AG08396 (cell line): ENCODE measurements around the gene NCAN.
"Not testable (repeated sequence)": the region's sequence is repeated elsewhere in the genome, so short reads cannot be mapped to it uniquely, and the experiment has no call there.

ENCODE experiments used
- DNase-seq: peaks from one replicate; pipeline ENCODE4 v3.0.0; 2012; ENCODE audit warnings: low spot score, mixed read lengths

Gene NCAN

DNA sequence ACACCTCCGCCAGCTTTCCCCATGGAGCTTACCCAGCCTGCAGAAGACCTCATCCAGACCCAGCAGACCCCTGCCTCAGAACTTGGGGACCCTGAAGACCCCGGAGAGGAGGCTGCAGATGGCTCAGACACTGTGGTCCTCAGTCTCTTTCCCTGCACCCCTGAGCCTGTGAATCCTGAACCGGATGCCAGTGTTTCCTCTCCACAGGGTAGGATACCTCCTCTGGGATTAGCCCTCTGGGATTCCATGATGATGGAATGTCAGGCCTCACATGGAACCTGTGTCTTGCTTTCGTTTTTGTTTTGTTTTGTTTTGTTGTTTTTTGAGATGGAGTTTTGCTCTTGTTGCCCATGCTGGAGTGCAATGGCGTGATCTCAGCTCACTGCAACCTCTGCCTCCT is 17.8 kb upstream of the NCAN start:
- DNase-seq = no peak

DNA sequence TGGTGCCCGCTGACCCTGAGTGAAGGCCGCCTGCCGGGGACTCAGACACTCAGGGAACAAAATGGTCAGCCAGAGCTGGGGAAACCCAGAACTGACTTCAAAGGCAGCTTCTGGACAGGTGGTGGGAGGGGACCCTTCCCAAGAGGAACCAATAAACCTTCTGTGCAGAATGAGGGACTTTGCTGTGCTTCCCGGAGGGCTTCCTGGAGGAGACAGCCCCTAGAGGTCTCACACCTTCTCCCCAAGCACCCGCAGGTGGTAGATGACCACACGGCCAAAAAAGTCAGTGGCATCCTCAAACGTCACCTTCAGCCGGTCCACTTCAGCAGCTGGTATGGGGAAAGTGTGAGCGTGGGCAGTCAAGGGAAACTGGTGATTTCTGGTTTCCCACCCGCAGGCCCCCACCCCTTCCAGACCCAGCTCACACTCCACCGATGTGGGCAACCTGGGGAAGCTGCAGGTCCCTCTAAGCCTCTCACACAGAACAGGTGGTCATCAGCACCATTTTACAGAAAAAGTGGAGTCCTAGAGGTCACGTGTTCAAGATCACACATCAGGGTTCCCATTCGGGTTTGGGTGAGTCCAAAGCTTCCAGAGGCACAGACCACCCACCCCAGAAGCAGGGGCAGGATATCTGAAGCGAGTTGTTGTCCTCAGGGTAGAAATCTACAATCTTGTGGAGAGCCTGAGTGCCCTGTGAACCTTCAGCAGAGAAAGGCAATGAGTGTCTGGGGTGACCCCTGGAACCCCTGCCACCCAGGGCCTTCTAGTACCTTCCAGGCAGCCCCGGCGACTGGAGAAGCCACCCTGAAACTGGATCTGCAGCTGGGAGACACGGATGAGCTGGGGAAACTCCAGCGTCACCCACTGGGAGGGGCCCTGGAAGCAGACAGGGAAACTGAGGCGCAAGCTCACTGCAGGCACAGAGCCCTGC is 9.8 kb upstream of the NCAN start:
- no peak for DNase-seq

DNA sequence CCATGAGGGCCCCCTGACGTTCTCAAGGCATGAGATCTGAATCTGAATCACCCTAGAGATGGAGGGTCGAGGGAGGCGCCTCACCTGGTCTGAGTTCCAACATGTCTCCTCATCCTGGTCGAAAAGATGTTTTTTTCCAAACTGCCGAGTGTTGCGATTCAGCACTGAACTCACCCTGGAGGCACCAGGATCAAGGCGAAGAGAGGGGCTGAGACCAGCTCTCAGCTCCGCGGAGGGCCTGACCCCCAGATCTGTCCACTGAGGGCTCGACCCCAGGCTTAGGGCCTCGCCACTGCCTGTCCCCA is 9.1 kb upstream of the NCAN start:
- no peak for DNase-seq

DNA sequence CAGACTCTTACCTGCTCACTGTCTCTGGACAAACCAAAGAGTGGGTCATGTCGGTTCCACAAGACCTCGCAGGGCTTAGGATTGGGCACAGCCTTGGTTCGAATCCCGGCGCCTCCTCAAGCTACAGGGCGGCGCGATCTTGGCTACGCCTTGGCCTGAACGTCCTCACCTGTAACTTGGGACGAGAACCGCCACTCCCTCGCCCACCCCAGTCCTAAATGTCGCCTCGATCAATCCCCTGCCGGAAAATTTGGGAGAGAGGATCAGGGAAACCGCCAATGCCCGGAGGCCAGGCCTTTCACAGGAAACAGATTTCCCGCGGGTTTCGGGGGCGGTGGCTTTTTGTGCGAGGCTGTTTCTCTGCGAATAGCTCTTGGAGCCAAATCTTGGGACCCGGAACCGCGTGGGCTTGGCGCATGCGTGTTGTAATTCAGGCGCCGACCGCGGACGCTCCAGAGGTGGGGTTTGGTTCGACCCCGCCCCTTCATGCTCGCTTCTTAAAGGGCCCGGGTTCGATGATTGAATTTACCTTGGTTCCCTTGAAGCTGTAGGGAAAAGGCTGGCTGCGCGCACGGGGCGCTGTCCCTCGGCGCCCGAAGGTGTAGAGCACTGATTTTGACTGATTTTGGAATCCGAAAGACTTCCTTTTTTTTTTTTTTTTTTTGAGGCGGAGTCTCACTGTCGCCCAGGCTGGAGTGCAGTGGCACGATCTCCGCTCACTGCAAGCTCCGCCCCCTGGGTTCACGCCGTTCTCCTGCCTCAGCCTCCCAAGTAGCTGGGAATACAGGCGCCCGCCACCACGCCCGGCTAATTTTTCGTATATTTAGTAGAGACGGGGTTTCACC is 8.5 kb upstream of the NCAN start, which contains the start of gene NR2C2AP:
NR2C2AP (minus strand) TSS at position 403 of the 845 bp plus-strand sequence; CDS start at position 49, 354 bp downstream.
- DNase-seq = peak; percentile 99

DNA sequence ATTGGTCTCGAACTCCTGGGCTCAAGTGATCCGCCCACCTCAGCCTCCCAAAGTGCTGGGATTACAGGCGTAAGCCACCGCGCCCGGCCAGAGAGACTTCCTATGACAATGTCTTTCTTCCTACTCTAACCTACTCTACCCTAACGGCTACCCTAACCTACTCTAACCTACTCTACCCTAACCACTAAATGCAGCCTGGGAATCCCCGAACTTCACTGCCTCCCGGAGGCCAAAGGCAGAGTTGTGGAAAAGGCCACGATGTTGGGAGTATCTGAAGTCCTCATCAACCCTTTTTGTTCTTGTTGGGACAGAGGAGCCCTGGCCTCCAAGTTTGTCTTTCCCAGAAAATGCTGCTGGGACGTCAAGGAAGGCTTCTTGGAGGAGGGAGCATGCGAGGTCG is 7.6 kb upstream of the NCAN start:
- DNase-seq = no peak

DNA sequence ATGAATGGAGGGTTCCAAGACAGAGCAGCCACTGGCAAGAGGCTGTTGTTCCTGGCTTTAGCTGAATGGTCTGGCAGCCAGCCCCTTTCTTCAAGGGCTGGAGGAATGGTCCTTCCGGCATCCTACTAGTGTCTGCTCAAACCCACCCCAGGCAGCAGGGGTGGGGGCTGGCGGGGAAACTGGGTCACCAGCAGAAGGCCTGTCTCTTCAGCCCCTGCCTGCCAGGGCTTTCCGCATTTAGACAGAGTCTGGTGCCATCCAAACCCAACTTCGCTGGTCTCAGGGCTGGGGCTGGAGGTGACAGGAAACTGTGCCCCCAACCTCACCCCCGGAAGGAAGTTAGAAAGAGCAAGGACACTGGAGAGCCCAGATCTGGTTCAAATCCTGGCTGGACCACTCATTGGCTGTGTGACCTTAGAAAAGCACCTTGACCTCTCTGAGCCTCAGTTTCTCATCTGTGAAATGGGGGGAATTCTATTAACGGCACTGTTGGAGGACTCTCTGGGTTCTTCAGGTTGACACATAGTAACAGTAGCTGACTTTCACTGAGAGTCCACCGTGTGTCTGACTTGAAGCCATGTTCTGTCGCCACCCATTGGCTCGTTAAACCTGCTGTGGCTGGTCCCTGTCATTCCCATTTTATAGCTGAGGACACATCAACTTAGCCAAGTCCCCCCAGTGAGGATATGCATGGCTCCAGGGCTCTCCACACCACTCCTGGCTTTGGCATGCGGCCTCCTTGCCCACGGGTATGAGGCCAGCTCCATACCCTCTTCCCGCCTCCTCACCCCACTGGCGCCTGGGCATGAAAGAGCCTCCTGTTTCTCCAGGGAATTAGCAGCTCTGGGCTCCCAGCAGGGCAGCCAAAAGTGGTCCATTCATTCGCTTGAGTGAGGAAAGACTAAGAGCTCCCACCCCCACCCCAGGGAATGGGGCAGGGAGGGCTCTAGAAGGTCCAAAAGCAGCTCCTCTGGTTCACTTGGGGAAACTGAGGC is 6.0 kb upstream of the NCAN start:
- DNase-seq = no peak

DNA sequence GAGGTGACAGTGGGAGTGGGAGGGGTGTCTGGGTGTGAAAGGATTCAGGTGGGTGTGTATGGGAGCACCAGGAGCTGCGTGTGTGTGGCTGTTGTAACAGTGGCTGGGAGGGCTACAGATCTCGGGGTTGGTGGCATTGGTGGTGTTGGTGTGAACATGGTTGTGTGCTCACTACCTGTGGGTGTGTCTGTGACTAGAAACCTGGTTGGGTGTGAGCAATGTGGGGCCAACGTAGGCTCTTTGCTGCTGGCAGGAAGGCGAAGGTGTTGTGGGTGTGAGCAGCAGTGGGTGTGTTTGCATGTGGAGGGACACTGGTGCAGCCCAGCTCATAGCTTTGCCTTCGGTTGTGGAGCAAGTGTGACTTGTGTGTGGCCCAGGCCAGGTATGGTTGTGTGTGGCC is 4.8 kb upstream of the NCAN start:
- no peak for DNase-seq

DNA sequence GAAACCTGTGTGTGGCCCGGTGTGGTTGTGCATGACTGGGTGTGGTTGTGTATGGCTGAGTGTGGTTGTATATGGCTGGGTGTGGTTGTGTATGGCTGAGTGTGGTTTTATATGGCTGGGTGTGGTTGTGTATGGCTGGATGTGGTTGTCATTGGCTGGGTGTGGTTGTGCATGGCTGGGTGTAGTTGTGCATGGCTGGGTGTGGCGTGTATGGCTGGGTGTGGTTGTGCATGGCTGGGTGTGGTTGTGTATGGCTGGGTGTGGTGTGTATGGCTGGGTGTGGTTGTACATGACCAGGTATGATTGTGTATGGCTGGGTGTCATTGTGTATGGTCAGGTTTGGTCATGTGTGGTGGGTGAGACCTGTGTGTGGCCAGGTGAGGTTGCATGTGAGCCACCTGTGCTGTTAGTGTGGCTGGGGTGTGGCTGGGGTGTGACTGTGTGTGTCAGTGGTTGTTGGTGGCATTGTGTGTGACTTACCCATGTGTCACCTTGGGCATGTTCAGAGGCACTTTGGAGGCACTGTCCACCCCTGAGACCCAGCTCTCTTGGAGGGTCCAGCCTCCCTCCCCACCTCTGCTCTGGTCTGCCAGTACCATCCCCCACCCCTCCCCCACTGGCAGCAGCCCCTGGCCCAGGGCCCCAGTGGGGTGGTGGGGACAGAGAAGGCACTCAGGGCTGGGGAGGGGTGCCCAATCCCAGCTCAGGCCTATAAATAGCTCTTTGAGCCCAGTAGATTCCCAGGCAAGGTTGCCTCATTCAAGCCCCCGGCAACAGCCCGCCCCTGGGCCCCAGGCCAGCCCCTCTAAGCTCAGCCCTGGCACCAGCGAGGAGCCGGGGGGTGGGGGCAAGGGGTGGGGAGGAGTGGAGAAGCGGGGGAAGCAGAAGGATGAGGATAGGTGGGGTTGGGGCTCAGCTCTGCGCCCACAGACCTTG is 3.9 kb upstream of the NCAN start:
- DNase-seq = no peak

DNA sequence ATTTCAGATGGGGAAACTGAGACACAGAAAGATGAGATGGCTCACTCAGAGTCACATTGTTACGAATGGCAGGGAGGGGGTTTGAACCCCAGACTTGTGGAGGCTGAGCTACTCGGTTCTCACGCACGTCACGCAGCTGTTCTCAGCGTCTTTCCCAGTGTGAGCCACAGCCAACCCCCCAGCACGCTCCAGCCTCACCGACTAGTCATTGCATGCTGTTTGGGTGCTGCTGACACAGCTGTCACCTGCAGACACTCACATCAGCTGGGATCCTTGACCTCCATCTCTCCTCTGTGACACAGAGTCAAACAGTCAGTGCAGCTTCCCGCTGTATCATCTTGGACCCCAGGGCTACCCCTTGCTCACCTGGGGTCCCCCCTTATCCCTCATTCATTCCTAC is 2.4 kb upstream of the NCAN start:
- DNase-seq = no peak

DNA sequence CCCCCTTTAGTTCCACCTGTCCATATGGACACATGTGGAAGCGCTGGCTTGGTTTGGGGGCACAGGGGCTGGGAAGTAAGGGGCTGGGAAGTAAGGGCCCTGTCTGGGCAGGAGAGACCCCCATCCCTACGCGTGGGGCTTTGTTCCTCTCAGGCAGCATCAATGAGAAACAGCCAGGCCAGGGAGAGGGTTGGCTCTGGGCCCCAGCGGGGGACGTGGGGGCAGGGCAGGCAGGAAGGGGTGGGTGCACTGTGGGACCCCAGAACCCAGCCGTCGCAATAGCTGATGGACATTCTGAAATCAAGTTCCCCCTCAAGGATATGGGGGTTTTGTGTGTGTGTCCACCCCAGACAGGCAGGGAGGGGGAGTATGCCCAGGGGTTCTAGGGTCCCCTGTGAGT is 1.2 kb downstream of the NCAN start:
- DNase-seq = no peak

DNA sequence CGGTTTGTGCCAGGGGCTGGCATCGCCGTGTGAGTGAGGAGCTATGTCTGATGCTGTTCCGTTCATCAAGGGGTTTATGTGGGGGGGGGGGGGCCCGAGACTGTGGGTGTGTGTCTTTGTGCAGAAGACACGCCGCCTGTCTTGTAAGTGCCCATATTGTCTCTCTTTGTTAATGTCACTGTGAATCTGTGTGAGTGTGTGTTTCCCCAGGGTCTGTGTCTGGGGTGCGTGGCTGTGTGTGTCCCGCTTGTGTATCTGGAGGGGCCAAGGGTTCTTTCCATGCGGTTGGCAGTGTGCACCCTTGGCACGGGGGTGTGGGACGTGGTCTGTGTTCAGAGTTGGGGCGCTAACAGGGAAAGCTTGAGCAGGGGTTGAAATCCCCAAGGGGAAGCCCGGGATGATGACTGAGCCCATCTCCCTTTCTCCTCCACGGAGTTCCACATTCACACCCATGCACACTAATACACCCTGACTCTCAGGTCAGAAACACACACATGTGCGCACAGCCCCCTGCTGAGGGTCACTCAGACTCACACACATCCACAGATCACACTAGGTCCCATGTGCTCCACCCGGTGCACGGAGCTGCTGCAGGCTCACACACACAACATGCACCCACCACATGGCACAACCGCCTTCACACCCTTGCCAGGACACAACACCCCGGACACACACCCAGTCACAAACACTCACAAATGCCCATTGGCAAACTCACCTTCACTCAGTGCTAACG is 1.8 kb downstream of the NCAN start:
- DNase-seq = no peak

DNA sequence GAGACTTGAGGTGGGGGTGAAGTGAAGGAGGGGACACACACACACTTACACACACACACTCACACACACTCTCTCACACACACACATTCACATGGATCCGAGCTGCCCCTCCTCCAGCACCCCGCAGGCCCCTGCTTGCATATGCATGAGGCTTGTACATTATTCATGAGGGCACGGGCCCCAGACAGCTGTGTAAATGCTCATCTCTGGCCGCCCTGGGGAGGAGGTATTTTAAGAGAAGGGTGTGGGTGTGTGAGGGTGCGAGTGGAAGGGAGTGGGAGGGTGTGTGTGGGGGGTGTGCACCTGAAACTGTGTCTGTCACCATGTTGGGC is 2.4 kb downstream of the NCAN start:
- no peak for DNase-seq

DNA sequence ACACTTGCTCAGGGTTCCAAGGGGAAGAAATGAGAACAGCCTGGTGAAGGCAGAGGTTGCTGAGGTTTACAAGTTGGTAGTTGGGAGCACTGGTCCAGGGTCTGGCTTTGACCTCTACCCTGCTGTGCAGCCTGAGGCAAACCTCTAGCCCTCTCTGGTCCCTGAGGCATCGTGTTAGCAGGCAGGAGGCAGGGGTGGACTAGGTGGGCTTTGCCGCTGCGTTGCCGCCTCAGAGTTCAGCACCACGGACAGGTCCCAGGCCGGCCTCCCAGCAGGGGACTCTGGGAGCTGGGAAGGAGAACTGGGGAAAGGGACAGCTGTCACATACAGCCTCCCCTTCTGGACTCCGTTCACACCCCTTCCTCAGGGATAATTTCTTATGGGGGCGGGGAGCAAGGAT is 3.1 kb downstream of the NCAN start:
- peak; percentile 68 for DNase-seq

DNA sequence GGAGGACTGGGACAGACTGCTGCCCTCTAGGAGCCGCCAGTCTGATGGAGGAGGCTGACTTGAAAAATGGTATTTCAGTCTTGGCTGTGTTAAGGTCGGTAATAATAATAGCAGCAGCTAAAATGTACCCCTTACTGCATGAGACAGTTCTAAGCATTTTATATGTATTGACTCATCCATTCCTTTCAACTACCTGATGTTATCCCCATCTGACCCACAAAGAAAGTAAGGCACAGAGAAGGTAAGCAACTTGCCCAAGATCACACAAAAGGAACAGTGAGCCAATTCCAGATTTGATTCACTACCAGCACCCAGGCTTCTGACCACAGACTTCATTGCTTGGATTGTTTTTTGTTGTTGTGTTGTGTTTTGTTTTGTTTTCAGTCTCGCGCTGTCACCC is 4.0 kb downstream of the NCAN start:
- no peak for DNase-seq

DNA sequence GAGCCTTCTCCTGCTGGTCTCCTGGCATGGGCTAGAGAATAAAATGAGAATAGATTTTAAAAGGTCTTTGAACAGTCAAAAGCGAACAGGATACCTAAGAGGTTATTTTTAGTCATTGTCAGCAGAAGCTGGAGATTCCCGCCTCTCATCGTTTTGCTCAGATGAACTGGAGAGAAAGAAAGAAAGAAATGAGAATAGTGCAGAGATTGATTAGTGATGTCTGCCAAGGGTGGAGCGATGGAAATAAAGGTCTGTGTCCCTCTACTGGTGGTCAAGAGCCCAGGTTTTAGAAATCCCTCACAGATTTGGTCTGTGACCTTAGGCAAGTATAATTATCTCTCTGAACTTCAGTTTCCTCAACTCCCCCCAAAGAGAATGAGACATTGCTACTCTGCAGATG is 5.3 kb downstream of the NCAN start:
- no peak for DNase-seq

DNA sequence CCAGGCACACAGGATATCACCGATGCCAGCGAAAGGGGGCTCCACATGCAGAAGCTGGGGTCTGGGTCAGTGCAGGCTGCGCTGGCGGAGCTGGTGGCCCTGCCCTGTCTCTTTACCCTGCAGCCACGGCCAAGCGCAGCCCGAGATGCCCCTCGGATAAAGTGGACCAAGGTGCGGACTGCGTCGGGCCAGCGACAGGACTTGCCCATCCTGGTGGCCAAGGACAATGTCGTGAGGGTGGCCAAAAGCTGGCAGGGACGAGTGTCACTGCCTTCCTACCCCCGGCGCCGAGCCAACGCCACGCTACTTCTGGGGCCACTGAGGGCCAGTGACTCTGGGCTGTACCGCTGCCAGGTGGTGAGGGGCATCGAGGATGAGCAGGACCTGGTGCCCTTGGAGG is 7.2 kb downstream of the NCAN start:
- no peak for DNase-seq

DNA sequence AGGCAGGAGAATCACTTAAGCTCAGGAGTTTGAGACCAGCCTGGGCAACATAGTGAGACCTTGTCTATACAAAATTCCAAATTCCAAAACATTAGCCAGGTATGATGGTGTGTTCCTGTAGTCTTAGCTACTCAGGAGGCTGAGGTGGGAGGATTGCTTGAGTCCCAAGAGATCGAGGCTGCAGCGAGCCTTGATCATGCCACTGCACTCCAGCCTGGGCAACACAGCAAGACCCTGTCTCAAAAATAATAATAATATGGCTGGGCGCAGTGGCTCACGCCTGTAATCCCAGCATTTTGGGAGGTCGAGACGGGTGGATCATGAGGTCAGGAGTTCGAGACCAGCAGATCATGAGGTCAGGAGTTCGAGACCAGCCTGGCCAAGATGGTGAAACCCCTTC is 9.2 kb downstream of the NCAN start:
- not testable (repeated sequence) for DNase-seq

DNA sequence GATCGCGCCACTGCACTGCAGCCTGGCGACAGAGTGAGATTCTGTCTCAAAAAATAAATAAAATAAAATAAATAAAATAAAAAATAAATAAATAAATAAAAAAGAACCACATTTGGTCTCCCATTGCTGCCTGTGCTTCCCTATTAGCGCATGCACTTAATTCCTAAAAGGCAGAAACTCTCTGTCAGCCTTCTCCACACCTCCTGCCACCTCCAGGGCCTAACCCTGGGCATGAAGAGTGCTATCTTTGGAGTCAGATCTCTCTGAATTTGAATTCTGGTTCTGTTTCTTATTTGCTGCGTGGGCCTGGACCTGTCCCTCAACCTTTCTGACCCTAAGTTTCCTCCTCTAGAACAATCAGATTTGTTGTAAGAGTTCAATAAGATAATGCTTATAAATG is 11.3 kb downstream of the NCAN start:
- no peak for DNase-seq

DNA sequence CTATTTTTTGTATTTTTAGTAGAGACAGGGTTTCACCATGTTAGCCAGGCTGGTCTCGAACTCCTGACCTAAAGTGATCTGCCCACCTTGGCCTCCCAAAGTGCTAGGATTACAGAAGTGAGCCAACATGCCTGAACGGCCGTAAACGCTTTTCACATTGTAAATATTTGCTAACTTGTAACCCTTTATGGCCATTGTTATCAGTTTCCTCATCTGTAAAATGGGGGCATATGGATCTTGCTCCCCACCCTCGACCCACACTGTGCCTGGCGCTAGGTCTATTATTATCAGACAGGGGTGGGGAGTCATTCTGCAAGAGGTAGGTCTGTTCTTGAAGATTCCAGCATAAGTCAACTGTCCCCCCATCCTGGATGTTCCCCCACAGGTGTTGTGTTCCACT is 11.9 kb downstream of the NCAN start:
- no peak for DNase-seq

DNA sequence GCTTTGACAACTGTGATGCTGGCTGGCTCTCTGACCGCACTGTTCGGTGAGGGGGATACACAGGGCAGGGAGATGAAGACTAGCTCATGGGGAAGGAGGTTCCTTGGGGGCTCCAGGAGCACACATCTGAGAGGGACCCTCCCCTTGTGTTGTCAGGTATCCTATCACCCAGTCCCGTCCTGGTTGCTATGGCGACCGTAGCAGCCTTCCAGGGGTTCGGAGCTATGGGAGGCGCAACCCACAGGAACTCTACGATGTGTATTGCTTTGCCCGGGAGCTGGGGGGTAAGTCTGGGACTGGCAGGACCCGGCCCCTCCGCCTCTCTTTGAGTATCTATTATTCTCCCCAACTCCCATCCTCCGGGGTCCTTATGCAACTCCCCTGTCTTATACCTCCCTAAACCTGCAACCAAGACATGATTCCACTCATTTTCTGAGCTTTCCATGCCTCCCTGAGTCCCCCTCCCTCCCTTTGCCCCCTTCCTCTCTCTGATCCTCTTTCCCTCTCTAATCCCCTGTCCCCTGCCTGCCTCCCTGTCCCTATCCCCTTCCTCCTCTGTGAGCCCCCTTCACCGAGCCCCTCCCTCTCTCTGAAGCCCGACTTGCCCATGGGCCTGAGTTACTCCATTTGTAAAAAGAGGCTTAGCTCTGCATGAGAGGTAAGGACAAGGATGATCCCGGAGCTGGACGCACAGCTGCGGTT is 12.5 kb downstream of the NCAN start:
- no peak for DNase-seq
